K562 (cell line): Measurements from ENCODE around the gene EFCAB8. TPM values are rescaled to one million over a fixed set of nuclear protein-coding genes. Genes with fewer than 3 reads are reported as not detected.

ENCODE experiments used
- CBX2 ChIP-seq: fragments of 200-600 bp; sonication (generic); IDR thresholded peaks from one replicate; pipeline ENCODE4 v1.6.1; 2012; ENCODE audit warnings: mild to moderate bottlenecking, low read length, inconsistent platforms; ENCODE audit not compliant: insufficient read depth, poor library complexity, severe bottlenecking
- ELF1 ChIP-seq: fragments of 200-800 bp; sonication (Bioruptor generic); IDR thresholded peaks from 2 replicates; pipeline ENCODE4 v1.6.1; 2016; ENCODE audit warnings: missing genetic modification characterization, missing compliant biosample characterization
- HNRNPH1 ChIP-seq: fragments of 200-400 bp; formaldehyde crosslinking; optimal IDR thresholded peaks from 2 replicates; pipeline ENCODE3; 2017; ENCODE audit warnings: low read depth, mild to moderate bottlenecking, low read length, moderate library complexity
- KAT8 ChIP-seq: fragments of 450-650 bp; IDR thresholded peaks from 2 replicates; pipeline ENCODE4 v1.6.1; 2016; ENCODE audit warnings: low read depth, mild to moderate bottlenecking
- LARP7 ChIP-seq: fragments of 450-650 bp; IDR thresholded peaks from 2 replicates; pipeline ENCODE4 v1.6.1; 2016
- MEF2D ChIP-seq: conservative IDR thresholded peaks from 2 replicates; pipeline ENCODE4 v1.6.1; 2016; ENCODE audit warnings: low read depth, missing genetic modification characterization, missing compliant biosample characterization
- NFIC ChIP-seq: fragments of 450-650 bp; IDR thresholded peaks from 2 replicates; pipeline ENCODE4 v1.6.1; 2017; ENCODE audit warnings: mild to moderate bottlenecking, inconsistent platforms
- PHF20 ChIP-seq: fragments of 450-650 bp; IDR thresholded peaks from 2 replicates; pipeline ENCODE4 v1.6.1; 2018; ENCODE audit not compliant: partially characterized antibody
- POLR3G ChIP-seq: IDR thresholded peaks from 2 replicates; pipeline ENCODE4 v1.6.1; 2011; ENCODE audit not compliant: insufficient read length, insufficient replicate concordance; ENCODE audit errors: extremely low read depth
- RBM17 ChIP-seq: fragments of 200-400 bp; formaldehyde crosslinking; IDR thresholded peaks from 2 replicates; pipeline ENCODE4 v1.6.1; 2017; ENCODE audit warnings: low read depth, mild to moderate bottlenecking, low read length, borderline replicate concordance
- RBM22 ChIP-seq: fragments of 200-400 bp; formaldehyde crosslinking; IDR thresholded peaks from 2 replicates; pipeline ENCODE4 v1.6.1; 2018; ENCODE audit warnings: low read length, low read depth; ENCODE audit not compliant: poor library complexity, severe bottlenecking
- TBL1XR1 ChIP-seq, 2 experiments: IDR thresholded peaks; 2 replicates each; pipeline ENCODE4 v1.6.1; 2012; ENCODE audit warnings: improper control_type of control experiment in 2 of 2, low read length in 2 of 2, mild to moderate bottlenecking in 1 of 2
- TCF7 ChIP-seq: sonication (generic); IDR thresholded peaks from 2 replicates; pipeline ENCODE4 v1.6.1; 2016; ENCODE audit warnings: antibody characterized with exemption, borderline replicate concordance
- TFAM ChIP-seq: fragments of 250-450 bp; sonication (Bioruptor Pico); conservative IDR thresholded peaks from 2 replicates; pipeline ENCODE4 v1.5.0; 2021; ENCODE audit warnings: mild to moderate bottlenecking, moderate library complexity
- ZC3H11A ChIP-seq: IDR thresholded peaks from 2 replicates; pipeline ENCODE4 v1.6.1; 2012; ENCODE audit warnings: low read depth, low read length, improper control_type of control experiment
- ZFX ChIP-seq: sonication (generic); formaldehyde crosslinking; IDR thresholded peaks from 2 replicates; pipeline ENCODE4 v1.8.0; 2022; ENCODE audit warnings: mild to moderate bottlenecking, missing genetic modification reagents, moderate library complexity
- ZNF124 ChIP-seq: sonication (generic); formaldehyde crosslinking; IDR thresholded peaks from 2 replicates; pipeline ENCODE4 v1.8.1; 2022; ENCODE audit warnings: missing genetic modification reagents
- ZNF140 ChIP-seq: fragments of 250-450 bp; sonication (Bioruptor Pico); IDR thresholded peaks from 2 replicates; pipeline ENCODE4 v1.8.0; 2021; ENCODE audit warnings: moderate library complexity, mild to moderate bottlenecking, inconsistent platforms
- ZNF23 ChIP-seq: fragments of 250-450 bp; sonication (Bioruptor Pico); IDR thresholded peaks from 2 replicates; pipeline ENCODE4 v1.4.0; 2020; ENCODE audit warnings: mild to moderate bottlenecking
- polyA plus RNA-seq, 8 experiments: library from polyadenylated mRNA; depleted of rRNA in 4 of 8; stranded (reverse) in 5 of 8; unstranded in 3 of 8; fragments of >200 nt; fragmentation: Nextera tagmentation in 2 of 8; fragmentation: Illumina TruSeq in 1 of 8; extraction: Ambion mirVana in 2 of 8; extraction: Trizol in 1 of 8; gene quantifications; 2 replicates each; pipeline versions ENCODE4 v1.2.1 to v1.2.3, GENCODE V29; 2011 to 2014; ENCODE audit warnings: inconsistent platforms in 1 of 8, missing spikeins in 1 of 8
- total RNA-seq, 7 experiments: library from RNA; depleted of rRNA in 6 of 7; stranded (reverse); fragments of >200 nt in 6 of 7; fragmentation: Illumina TruSeq in 2 of 7; extraction: Trizol in 2 of 7; gene quantifications; 2 replicates each; pipeline versions ENCODE4 v1.2.1 to v1.2.3, GENCODE V29; 2011 to 2021; ENCODE audit warnings: low replicate concordance in 1 of 7
- TF ChIP-seq, protein P1 (sequence below): sonication (generic); formaldehyde crosslinking; IDR thresholded peaks from 2 replicates; pipeline ENCODE4 v1.9.0; 2022; ENCODE audit warnings: mild to moderate bottlenecking, missing genetic modification reagents
- TF ChIP-seq, protein P2 (sequence below): fragments of 250-450 bp; sonication (Bioruptor Pico); IDR thresholded peaks from 2 replicates; pipeline ENCODE4 v1.8.0; 2022; ENCODE audit warnings: inconsistent platforms, mild to moderate bottlenecking, moderate library complexity, borderline replicate concordance
- TF ChIP-seq, protein P3 (sequence below), 3 experiments: fragments of 200-800 bp in 1 of 3; sonication (Bioruptor generic) in 1 of 3; sonication (generic) in 1 of 3; formaldehyde crosslinking in 1 of 3; IDR thresholded peaks; 2 replicates each; pipeline versions ENCODE4 v1.6.1 to v1.8.0; 2016 to 2022; ENCODE audit warnings: mild to moderate bottlenecking in 2 of 3, missing compliant biosample characterization in 2 of 3, missing genetic modification characterization in 2 of 3, missing genetic modification reagents in 1 of 3
- TF ChIP-seq, protein P4 (sequence below): fragments of 450-650 bp; IDR thresholded peaks from 2 replicates; pipeline ENCODE4 v1.6.1; 2016; ENCODE audit warnings: mild to moderate bottlenecking
- TF ChIP-seq, protein P5 (sequence below): fragments of 250-450 bp; sonication (Bioruptor Pico); IDR thresholded peaks from 2 replicates; pipeline ENCODE4 v1.9.0; 2021; ENCODE audit warnings: mild to moderate bottlenecking

EFCAB8 gene
- total and polyA plus RNA-seq, 9 of the 15 experiments (the other 6 are each of a cell fraction or from before 2014, with no cell fraction given) = 0.03 to 0.18 (median 0.11) TPM; not detected in 6

DNA sequence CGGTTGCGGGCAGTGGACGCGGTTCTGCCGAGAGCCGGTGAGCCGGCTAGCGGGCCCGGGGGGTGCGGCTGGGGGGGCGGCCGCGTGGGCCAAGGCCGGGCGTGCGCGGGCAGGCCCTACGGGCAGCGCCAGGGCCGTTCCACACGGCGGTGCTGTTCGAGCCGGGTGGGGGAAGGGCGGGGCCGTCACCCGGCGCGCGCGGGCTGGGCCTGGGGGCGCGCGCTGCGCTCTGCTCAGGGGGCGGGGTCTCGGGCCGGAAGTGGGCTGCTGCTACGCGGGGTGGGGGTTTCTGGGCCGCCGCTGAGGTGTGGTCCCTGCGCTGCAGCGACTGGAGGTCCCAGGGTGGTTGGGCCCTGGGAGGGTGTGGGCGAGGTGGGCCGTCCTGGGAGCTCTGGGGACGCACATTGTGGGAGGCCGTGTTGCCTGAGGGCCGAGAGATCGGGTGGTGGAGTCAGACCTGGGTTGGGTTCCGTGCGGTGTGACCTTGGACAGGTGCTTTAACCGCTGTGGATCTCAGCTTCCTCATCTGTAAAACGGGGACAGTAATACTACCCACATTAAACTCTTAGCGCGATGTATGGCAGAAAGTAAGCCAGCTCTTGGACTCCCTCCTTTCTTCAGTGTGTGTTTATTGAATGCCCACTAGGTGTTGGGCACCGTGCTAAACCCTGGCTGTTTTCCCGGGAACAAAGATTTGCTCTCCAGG, 38.6 kb upstream of the EFCAB8 start (continued):
- TF ChIP-seq CBX2 (no peak), ZNF23 (CRISPR knock-in tag) (no peak), ELF1 (peak; percentile 78), TFAM (CRISPR knock-in tag) (no peak), ZNF140 (no peak), RBM17 (no peak), ZC3H11A (no peak), TBL1XR1 (IDR thresholded peaks at IDR 0.05; ENCODE audit: low read length in 2 of 2) (no peak), TCF7 (no peak), ZNF124 (CRISPR knock-in tag) (no peak), HNRNPH1 (no peak), POLR3G (no peak), NFIC (no peak), LARP7 (no peak), ZFX (CRISPR knock-in tag) (peak; percentile 76), RBM22 (peak; percentile 38), PHF20 (no peak), KAT8 (no peak), MEF2D (no peak)
- TF ChIP-seq, protein P1, sequence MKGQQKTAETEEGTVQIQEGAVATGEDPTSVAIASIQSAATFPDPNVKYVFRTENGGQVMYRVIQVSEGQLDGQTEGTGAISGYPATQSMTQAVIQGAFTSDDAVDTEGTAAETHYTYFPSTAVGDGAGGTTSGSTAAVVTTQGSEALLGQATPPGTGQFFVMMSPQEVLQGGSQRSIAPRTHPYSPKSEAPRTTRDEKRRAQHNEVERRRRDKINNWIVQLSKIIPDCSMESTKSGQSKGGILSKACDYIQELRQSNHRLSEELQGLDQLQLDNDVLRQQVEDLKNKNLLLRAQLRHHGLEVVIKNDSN (CRISPR knock-in tag) = no peak
- TF ChIP-seq, protein P2, sequence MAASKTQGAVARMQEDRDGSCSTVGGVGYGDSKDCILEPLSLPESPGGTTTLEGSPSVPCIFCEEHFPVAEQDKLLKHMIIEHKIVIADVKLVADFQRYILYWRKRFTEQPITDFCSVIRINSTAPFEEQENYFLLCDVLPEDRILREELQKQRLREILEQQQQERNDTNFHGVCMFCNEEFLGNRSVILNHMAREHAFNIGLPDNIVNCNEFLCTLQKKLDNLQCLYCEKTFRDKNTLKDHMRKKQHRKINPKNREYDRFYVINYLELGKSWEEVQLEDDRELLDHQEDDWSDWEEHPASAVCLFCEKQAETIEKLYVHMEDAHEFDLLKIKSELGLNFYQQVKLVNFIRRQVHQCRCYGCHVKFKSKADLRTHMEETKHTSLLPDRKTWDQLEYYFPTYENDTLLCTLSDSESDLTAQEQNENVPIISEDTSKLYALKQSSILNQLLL = no peak
- TF ChIP-seq, protein P3, sequence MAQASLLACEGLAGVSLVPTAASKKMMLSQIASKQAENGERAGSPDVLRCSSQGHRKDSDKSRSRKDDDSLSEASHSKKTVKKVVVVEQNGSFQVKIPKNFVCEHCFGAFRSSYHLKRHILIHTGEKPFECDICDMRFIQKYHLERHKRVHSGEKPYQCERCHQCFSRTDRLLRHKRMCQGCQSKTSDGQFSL (CRISPR knock-in tag; IDR thresholded peaks at IDR 0.05) = peak; percentile 88
- TF ChIP-seq, protein P3 (tag; IDR thresholded peaks at IDR 0.05) = no peak
- TF ChIP-seq, protein P4, sequence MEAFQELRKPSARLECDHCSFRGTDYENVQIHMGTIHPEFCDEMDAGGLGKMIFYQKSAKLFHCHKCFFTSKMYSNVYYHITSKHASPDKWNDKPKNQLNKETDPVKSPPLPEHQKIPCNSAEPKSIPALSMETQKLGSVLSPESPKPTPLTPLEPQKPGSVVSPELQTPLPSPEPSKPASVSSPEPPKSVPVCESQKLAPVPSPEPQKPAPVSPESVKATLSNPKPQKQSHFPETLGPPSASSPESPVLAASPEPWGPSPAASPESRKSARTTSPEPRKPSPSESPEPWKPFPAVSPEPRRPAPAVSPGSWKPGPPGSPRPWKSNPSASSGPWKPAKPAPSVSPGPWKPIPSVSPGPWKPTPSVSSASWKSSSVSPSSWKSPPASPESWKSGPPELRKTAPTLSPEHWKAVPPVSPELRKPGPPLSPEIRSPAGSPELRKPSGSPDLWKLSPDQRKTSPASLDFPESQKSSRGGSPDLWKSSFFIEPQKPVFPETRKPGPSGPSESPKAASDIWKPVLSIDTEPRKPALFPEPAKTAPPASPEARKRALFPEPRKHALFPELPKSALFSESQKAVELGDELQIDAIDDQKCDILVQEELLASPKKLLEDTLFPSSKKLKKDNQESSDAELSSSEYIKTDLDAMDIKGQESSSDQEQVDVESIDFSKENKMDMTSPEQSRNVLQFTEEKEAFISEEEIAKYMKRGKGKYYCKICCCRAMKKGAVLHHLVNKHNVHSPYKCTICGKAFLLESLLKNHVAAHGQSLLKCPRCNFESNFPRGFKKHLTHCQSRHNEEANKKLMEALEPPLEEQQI = no peak
- TF ChIP-seq, protein P5, sequence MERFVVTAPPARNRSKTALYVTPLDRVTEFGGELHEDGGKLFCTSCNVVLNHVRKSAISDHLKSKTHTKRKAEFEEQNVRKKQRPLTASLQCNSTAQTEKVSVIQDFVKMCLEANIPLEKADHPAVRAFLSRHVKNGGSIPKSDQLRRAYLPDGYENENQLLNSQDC (CRISPR knock-in tag) = no peak
